B cell (primary cell): Measurements from ENCODE around the gene CANT1. TPM values are rescaled to one million over a fixed set of nuclear protein-coding genes. Genes with fewer than 3 reads are reported as not detected.

Experiments
- ATAC-seq: fragments of 200-7000 bp; cut with Tn5 transposase; one replicate; pipeline ENCODE4 v1.10.0; 2021; ENCODE audit warnings: low read depth, mild to moderate bottlenecking, moderate number of reproducible peaks, moderate library complexity
- CTCF ChIA-PET: fragments of 350-600 bp; sonication (Branson Sonifier 250); formaldehyde crosslinking; loops from one replicate; lab custom pipeline; 2021; ENCODE audit warnings: antibody characterized with exemption, inconsistent platforms; lab: Charles Lee
- POLR2A ChIA-PET: fragments of 350-600 bp; sonication (Branson Sonifier 250); formaldehyde crosslinking; loops from one replicate; lab custom pipeline; 2021; ENCODE audit warnings: antibody characterized with exemption; lab: Charles Lee
- DNase-seq: peaks from one replicate; pipeline ENCODE4 v3.0.0; 2013
- H2AFZ ChIP-seq: 2 replicates; pipeline ENCODE4 v1.6.1; 2012; ENCODE audit warnings: mild to moderate bottlenecking, low read depth, low read length; ENCODE audit not compliant: insufficient read depth, poor library complexity, severe bottlenecking
- H3K27ac ChIP-seq, 2 donors: 1 replicate in 1 of 2; 2 replicates in 1 of 2; pipeline ENCODE4 v1.5.1; 2012 to 2013; ENCODE audit warnings: low read length in 2 of 2, mild to moderate bottlenecking in 2 of 2, moderate library complexity in 1 of 2
- H3K27me3 ChIP-seq, 4 experiments: fragments of 200-600 bp in 1 of 4; sonication (generic) in 1 of 4; replicated peaks in 1 of 4; 1 replicate in 2 of 4; 2 replicates in 2 of 4; pipeline versions ENCODE4 v1.6.1 to v1.7.0; 2013 to 2016; ENCODE audit warnings: low read length in 3 of 4, mild to moderate bottlenecking in 2 of 4, mixed read lengths in 1 of 4, moderate library complexity in 1 of 4; ENCODE audit not compliant: insufficient read depth in 4 of 4, control insufficient read depth in 3 of 4; ENCODE audit errors: control extremely low read depth in 1 of 4
- H3K36me3 ChIP-seq, 2 experiments: replicated peaks in 1 of 2; 1 replicate in 1 of 2; 2 replicates in 1 of 2; pipeline versions ENCODE4 v1.6.1 to v1.7.1; 2013; ENCODE audit warnings: low read length in 1 of 2; ENCODE audit not compliant: insufficient read depth in 2 of 2, control insufficient read depth in 1 of 2; ENCODE audit errors: control extremely low read depth in 1 of 2, extremely low read depth in 1 of 2
- H3K4me1 ChIP-seq, 2 donors: fragments of 200-600 bp in 1 of 2; sonication (generic) in 1 of 2; 1 replicate in 1 of 2; 2 replicates in 1 of 2; pipeline versions ENCODE4 v1.5.1 to v1.6.1; 2013 to 2017; ENCODE audit warnings: low read length in 2 of 2; ENCODE audit not compliant: control insufficient read depth in 2 of 2, insufficient read depth in 2 of 2
- H3K4me2 ChIP-seq: replicated peaks from 2 replicates; pipeline ENCODE3; 2012; ENCODE audit warnings: mild to moderate bottlenecking, low read depth, low read length; ENCODE audit not compliant: poor library complexity, severe bottlenecking
- H3K4me3 ChIP-seq, 5 experiments: fragments of 200-600 bp in 1 of 5; sonication (generic) in 1 of 5; 1 replicate in 3 of 5; 2 replicates in 2 of 5; pipeline versions ENCODE4 v1.5.1 to v1.7.0; 2011 to 2016; ENCODE audit warnings: low read length in 4 of 5, mild to moderate bottlenecking in 4 of 5, low read depth in 2 of 5, control low read depth in 1 of 5, moderate library complexity in 1 of 5; ENCODE audit not compliant: insufficient read depth in 1 of 5; ENCODE audit errors: control extremely low read depth in 1 of 5, extremely low read depth in 1 of 5
- H3K79me2 ChIP-seq: fragments of 200-600 bp; sonication (generic); one replicate; pipeline ENCODE4 v1.6.0; 2016; ENCODE audit warnings: low read length; ENCODE audit not compliant: control insufficient read depth, insufficient read depth
- H3K9ac ChIP-seq: fragments of 200-600 bp; sonication (generic); 2 replicates; pipeline ENCODE4 v1.6.1; 2017; ENCODE audit warnings: mild to moderate bottlenecking, low read length, moderate library complexity
- H3K9me3 ChIP-seq, 3 donors: one replicate each; pipeline versions ENCODE4 v1.6.1 to v1.7.1; 2013; ENCODE audit warnings: low read length in 2 of 3; ENCODE audit not compliant: control insufficient read depth in 2 of 3, insufficient read depth in 1 of 3; ENCODE audit errors: control extremely low read depth in 1 of 3
- H4K20me1 ChIP-seq: 2 replicates; pipeline ENCODE4 v1.6.0; 2012; ENCODE audit warnings: mild to moderate bottlenecking, low read length; ENCODE audit not compliant: insufficient read depth, control insufficient read depth, poor library complexity, severe bottlenecking
- H3K27ac Mint-ChIP-seq: one replicate; pipeline ENCODE4 v1.8.0; 2021; ENCODE audit warnings: mixed read lengths
- H3K27me3 Mint-ChIP-seq: one replicate; pipeline ENCODE4 v1.8.0; 2021; ENCODE audit warnings: mixed read lengths
- H3K4me1 Mint-ChIP-seq: one replicate; pipeline ENCODE4 v1.8.0; 2021; ENCODE audit warnings: mixed read lengths
- H3K4me3 Mint-ChIP-seq: one replicate; pipeline ENCODE4 v1.8.0; 2021; ENCODE audit warnings: mixed read lengths
- H3K9me3 Mint-ChIP-seq: one replicate; pipeline ENCODE4 v1.8.0; 2022; ENCODE audit warnings: mixed read lengths; ENCODE audit not compliant: insufficient read depth
- EZH2 ChIP-seq: IDR thresholded peaks from 2 replicates; pipeline ENCODE4 v1.6.1; 2012; ENCODE audit warnings: borderline replicate concordance, low read depth, mild to moderate bottlenecking, moderate library complexity, low read length; ENCODE audit not compliant: insufficient read depth, poor library complexity, severe bottlenecking
- WGBS: methylation state at CpG from one replicate; pipeline ENCODE4 v1.1.5; 2013; ENCODE audit warnings: missing lambda C conversion rate; ENCODE audit not compliant: insufficient coverage; 5-methylcytosine and 5-hydroxymethylcytosine counted together
- intact Hi-C: fragments of 100-400 bp; cut with micrococcal nuclease; formaldehyde crosslinking; loops from one replicate; pipeline ENCODE4 v1.10.0; 2022
- polyA plus RNA-seq: library from polyadenylated mRNA; depleted of rRNA; stranded (reverse); fragments of >200 nt; gene quantifications from 2 replicates; pipeline ENCODE4 v1.2.3, GENCODE V29; 2012
- total RNA-seq, 2 donors: library from RNA; stranded (reverse); fragments of 120-200 nt in 1 of 2; gene quantifications; 1 replicate in 1 of 2; 2 replicates in 1 of 2; pipeline versions ENCODE4 v1.2.3 to v1.2.4, GENCODE V29; 2013 to 2022
- TF ChIP-seq, protein P1 (sequence below): fragments of 200-600 bp; IDR thresholded peaks from one replicate; pipeline ENCODE4 v1.8.0; 2022; ENCODE audit warnings: antibody characterized with exemption, mild to moderate bottlenecking

The CANT1 gene
- total and polyA plus RNA-seq, 2 donors (not counting 1 experiment from before 2014, with no cell fraction given), result 17.3 to 44.2 TPM

DNA sequence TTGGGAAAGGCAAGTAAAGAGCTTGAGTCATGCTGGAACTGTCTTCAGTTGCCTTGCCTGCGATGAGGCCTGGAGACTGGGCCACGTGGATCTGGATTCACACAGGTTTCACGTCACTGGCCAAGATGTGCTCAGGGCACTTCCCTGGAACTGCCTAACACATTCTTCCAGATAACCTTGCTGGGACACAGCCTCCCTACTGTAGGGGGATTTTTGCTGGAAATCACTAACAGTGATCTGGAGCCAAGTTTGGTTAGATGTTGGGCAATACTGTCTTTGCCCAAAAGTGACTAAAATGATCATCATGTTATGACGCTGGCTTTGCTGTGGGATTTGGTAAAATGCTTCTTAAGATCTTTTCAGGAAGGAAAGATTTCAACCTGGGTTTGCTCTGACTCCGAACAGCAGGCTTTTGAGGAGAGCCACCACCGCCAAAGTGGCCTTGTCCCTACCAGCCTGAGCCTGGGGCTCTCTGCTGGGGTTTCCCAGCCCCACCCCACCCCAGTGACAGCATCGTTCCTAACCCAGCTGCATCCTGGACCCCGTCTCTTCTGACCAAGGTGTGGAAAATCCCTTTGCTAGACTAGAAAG lies 29.1 kb upstream of the CANT1 start:
- H3K27me3 ChIP-seq, result peaks cover 0 to 3% (median 0%) of the 10 kb centered on the region in 4 experiments
- WGBS, result 92% methylated on average over 5 of the region's 8 CpGs
- CTCF ChIA-PET, result interaction anchor here (1.9 kb wide), 1 partner anchor 49 kb away, joined by 4 read pairs; no protein-coding TSS in a partner anchor

DNA sequence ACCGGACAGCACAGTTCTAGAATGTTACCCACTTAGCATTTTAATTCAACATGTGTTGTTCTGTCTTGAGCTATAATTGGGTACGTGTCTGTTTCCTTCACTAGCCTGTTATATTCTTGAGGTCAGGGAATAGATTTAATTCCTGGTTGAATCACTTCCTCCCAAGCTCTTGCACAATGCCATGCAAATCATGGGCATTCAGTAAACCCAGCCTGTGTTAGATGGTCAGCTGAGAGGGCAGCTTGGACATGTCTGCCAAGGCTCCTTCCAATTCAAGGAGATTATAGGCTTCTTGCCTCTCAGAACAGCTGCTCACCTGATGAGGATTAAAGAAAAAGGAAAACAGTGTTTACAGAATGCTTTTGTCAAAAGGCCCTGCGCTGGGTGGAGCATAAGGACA lies 27.0 kb upstream of the CANT1 start:
- ChIA-PET CTCF (interaction anchor here (1.5 to 2.5 kb wide), 2 partner anchors 9 to 357 kb away, joined by 4 to 8 read pairs; no protein-coding TSS in a partner anchor), POLR2A (interaction anchor here (0.6 kb wide), 1 partner anchor 23 kb away, joined by 5 read pairs; no protein-coding TSS in a partner anchor)
- no peak for ATAC-seq
- H3K4me1 Mint-ChIP-seq, result no peaks in the 10 kb centered on the region
- H3K4me3 Mint-ChIP-seq, result no peak overlapping the region
- H3K9me3 Mint-ChIP-seq, result no peaks in the 10 kb centered on the region
- no peak overlapping the region for H3K27ac Mint-ChIP-seq
- Histone ChIP-seq H3K27ac (no peak overlapping the region), H3K36me3 (no peaks in the 10 kb centered on the region), H2AFZ (no peak overlapping the region), H3K4me1 (no peaks in the 10 kb centered on the region), H4K20me1 (no peaks in the 10 kb centered on the region), H3K27me3 (peaks cover 0 to 13% (median 0%) of the 10 kb centered on the region in 4 experiments), H3K9me3 (no peaks in the 10 kb centered on the region), H3K4me3 (no peak overlapping the region), H3K79me2 (no peaks in the 10 kb centered on the region), H3K4me2 (no peak overlapping the region), H3K9ac (no peak overlapping the region)
- no peak for DNase-seq
- intact Hi-C loops, result no loop called here
- TF ChIP-seq, protein P1, sequence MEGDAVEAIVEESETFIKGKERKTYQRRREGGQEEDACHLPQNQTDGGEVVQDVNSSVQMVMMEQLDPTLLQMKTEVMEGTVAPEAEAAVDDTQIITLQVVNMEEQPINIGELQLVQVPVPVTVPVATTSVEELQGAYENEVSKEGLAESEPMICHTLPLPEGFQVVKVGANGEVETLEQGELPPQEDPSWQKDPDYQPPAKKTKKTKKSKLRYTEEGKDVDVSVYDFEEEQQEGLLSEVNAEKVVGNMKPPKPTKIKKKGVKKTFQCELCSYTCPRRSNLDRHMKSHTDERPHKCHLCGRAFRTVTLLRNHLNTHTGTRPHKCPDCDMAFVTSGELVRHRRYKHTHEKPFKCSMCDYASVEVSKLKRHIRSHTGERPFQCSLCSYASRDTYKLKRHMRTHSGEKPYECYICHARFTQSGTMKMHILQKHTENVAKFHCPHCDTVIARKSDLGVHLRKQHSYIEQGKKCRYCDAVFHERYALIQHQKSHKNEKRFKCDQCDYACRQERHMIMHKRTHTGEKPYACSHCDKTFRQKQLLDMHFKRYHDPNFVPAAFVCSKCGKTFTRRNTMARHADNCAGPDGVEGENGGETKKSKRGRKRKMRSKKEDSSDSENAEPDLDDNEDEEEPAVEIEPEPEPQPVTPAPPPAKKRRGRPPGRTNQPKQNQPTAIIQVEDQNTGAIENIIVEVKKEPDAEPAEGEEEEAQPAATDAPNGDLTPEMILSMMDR, result no peak
- TF ChIP-seq EZH2, result no peak
- 86% methylated on average over 1 of the region's 3 CpGs for WGBS
- peaks cover 17% of the 10 kb centered on the region for H3K27me3 Mint-ChIP-seq

More for the DNA sequence above, 29.1 kb upstream of the CANT1 start:
- intact Hi-C loops, result no loop called here
- Mint-ChIP-seq H3K4me1 (no peaks in the 10 kb centered on the region), H3K27ac (no peak overlapping the region), H3K27me3 (peaks cover 10% of the 10 kb centered on the region), H3K4me3 (no peak overlapping the region), H3K9me3 (no peaks in the 10 kb centered on the region)
- no peak overlapping the region for H3K4me3 ChIP-seq
- POLR2A ChIA-PET, result no interaction called here
- H3K27ac ChIP-seq, result no peak overlapping the region
- H3K4me1 ChIP-seq, result no peaks in the 10 kb centered on the region
- ATAC-seq, result no peak
- no peak overlapping the region for H3K4me2 ChIP-seq
- no peak for TF ChIP-seq EZH2
- TF ChIP-seq, protein P1, result no peak
- H3K9me3 ChIP-seq, result no peaks in the 10 kb centered on the region
- H2AFZ ChIP-seq, result no peak overlapping the region
- H3K9ac ChIP-seq, result no peak overlapping the region
- H4K20me1 ChIP-seq, result no peaks in the 10 kb centered on the region
- H3K36me3 ChIP-seq, result no peaks in the 10 kb centered on the region
- no peaks in the 10 kb centered on the region for H3K79me2 ChIP-seq
- DNase-seq, result no peak
